Lower leg skin (tissue), 3 donors: ENCODE measurements around the gene SCFD2.

Experiments used
- CTCF ChIP-seq, 3 donors: fragments of 450-650 bp; IDR thresholded peaks; one replicate each; pipeline ENCODE4 v1.5.1; 2016; ENCODE audit warnings: antibody characterized with exemption in 3 of 3, mild to moderate bottlenecking in 3 of 3, moderate library complexity in 2 of 3
- POLR2A ChIP-seq, 2 donors: fragments of 450-650 bp; IDR thresholded peaks; one replicate each; pipeline ENCODE4 v1.6.1; 2016 to 2017; ENCODE audit warnings: antibody characterized with exemption in 2 of 2, mild to moderate bottlenecking in 1 of 2, moderate library complexity in 1 of 2

GRCh38 chr4:53147197-53147596, 218.7 kb downstream of the SCFD2 start:
- no peak for TF ChIP-seq CTCF (IDR thresholded peaks at IDR 0.05)
- no peak for TF ChIP-seq POLR2A (IDR thresholded peaks at IDR 0.05)
